Fibroblast of the conjunctiva (primary cell): Measurements from ENCODE around the gene NDOR1.
"Not testable (repeated sequence)": the region's sequence is repeated elsewhere in the genome, so short reads cannot be mapped to it uniquely, and the experiment has no call there.

Experiments used
- DNase-seq: peaks from one replicate; pipeline ENCODE4 v3.0.0-alpha.2; 2010; ENCODE audit warnings: low read depth

The NDOR1 gene

DNA sequence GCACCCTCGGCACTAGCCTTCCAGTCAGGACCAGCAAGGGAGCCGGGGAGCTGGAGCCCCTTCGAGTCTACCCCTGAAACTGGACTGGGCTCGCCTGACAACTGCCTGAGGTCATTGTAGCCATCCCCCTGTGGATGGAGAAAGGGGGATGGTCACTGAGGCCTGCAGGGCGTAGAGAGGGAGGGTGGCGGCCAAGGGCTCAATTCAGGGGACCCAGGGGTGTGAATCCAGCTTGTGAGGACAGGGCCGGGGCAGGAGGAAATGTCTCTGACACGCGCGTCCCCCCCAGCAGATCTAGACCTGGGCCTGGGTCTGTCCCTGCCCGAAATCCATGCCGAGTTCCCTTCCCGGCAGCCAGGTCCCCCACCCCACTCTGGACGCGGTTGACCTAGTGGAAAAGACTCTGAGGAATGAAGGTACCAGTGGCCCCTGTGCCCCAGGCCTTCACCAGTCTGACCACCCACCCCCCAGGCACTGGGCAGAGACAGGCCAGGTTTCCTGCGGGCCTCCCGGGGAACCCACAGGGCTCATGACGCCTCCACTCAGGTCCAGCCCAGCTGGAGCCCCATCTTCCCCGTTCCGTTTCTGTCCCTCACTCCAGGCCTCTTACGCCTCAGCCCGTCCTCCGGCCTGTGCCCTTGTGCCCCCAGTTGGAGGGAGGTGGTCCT, 26.0 kb downstream of the NDOR1 start:
- no peak for DNase-seq

DNA sequence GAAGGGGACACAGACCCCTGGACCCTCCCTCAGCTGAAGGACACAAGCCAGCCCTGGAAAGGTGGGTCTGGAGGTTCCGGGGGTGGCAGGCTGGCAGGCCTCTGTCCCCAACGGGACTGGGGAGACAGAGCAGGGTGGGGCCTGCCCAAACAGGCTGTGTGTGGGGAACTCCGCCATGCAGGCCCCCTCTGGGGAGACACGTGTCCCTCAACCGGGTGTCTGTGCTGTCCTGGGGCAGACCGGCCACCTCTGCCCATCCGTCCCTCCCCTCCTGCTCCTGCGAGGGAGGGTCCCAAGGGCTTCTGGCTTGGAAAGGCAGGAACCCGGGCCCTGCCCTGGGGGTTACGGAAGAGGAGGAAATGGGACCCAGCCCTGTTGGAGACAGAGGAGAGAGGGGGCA, 26.6 kb downstream of the NDOR1 start:
- DNase-seq: no peak

DNA sequence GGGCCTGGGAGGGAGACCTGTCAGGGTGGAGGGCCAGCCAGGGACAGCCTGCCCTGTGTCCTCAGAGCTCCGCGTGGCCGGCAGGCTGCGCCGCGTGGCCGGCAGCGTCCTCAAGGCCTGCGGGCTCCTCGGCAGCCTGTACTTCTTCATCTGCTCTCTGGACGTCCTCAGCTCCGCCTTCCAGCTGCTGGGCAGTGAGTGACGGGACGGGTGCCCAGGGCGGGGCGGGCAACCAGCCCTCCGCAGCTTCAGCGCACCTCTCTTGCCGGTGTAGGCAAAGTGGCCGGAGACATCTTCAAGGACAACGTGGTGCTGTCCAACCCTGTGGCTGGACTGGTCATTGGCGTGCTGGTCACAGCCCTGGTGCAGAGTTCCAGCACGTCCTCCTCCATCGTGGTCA, 27.0 kb downstream of the NDOR1 start:
- DNase-seq: no peak

DNA sequence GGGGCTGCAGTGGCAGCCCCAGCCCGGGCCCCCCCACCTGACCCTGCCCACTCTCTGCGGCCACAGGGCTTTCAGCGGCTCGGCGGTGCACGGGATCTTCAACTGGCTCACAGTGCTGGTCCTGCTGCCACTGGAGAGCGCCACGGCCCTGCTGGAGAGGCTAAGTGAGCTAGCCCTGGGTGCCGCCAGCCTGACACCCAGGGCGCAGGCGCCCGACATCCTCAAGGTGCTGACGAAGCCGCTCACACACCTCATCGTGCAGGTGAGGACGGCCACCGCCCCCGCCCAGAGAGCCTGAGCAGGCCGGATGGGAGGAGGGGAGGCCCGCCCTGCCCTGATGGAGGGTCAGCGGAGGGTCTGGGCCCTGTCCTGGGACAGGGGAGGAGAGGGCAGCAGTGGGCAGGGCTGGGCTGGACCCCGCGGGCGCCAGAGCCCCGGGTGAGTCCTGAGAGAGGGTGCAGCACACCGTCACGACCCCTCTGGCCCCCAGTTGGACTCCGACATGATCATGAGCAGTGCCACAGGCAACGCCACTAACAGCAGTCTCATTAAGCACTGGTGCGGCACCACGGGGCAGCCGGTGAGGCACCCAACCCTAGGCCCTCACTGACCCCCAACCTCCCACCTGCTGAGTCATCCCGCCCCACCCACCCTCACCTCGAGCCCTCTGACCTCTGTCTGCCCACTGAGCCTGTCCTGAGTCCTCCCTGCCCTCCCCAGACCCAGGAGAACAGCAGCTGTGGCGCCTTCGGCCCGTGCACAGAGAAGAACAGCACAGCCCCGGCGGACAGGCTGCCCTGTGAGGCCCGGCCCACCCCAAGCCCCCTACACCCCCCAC, 27.9 kb downstream of the NDOR1 start:
- DNase-seq: no peak

DNA sequence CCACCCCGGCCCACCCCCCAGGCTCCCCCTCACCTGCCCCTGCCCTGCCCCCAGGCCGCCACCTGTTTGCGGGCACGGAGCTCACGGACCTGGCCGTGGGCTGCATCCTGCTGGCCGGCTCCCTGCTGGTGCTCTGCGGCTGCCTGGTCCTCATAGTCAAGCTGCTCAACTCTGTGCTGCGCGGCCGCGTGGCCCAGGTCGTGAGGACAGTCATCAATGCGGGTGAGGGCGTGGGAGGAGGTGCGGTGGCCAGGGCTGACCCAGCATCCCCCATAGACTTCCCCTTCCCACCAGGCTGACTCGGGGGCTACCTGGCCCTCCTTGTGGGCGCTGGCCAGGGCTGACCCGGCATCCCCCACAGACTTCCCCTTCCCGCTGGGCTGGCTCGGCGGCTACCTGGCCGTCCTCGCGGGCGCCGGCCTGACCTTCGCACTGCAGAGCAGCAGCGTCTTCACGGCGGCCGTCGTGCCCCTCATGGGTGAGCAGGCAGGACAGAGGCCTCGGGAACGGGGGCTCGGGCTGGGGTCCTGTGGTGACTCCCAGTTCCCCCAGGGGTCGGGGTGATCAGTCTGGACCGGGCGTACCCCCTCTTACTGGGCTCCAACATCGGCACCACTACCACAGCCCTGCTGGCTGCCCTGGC, 28.7 kb downstream of the NDOR1 start:
- no peak for DNase-seq

DNA sequence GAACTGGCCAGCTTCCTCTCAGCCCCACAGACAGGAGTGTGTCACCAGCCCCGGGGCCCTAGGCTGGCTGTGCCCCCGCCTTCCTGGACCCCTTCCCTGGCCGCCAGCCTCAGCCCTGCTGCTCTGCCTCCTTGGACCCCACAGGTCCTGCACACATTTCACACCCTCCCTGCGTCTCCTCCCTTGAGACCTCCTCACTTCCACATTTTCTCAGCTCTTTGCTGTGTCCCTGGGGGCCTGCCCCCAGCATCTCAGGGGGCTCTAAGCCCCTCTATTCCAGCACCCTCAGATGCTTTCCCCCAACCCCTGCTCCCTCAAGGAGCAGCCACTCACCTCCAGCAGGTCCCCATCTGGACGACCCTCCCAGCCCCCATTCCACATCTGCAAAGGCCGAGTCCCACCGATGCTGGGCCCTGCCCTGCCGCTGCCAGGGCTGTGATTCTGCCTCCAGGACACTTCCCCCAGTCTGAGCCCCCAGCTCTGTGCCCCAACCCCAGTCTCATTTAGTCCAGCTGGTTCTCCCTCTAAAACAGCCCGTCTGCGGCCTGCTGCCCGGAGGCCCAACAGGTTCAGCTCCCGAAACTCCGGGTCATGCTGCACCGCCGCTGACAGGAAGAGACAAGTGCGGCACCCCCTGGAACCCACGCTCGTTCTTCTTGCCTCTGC, 29.4 kb downstream of the NDOR1 start:
- no peak for DNase-seq

DNA sequence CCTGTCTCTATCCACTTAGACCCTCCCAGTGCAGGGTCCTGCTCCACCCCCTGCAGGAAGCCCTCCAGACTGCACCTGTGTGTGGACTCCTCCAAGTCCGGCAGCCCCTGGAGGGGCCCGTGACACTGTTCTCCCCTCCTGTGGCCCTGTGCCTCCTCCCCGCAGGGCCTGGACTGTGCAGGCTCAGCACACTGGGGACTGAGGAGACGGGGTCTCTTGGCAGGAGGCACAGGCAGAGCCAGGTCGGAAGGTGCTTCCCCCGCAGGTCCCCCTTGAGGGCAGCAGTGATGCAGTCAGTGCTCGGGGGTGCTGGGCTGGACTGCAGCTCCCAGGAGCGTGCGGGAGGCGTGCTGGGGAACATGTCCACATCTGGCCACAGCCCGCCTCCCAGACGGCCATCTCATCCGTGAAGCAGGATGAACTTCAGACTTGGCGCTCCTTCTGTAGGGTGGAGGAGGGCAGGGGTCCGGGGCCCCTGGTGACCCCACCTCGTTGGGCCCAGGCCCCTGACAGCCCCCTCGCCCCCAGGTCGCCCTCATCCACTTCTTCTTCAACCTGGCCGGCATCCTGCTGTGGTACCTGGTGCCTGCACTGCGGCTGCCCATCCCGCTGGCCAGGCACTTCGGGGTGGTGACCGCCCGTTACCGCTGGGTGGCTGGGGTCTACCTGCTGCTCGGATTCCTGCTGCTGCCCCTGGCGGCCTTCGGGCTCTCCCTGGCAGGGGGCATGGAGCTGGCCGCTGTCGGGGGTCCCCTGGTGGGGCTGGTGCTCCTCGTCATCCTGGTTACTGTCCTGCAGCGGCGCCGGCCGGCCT, 30.1 kb downstream of the NDOR1 start:
- DNase-seq: no peak

DNA sequence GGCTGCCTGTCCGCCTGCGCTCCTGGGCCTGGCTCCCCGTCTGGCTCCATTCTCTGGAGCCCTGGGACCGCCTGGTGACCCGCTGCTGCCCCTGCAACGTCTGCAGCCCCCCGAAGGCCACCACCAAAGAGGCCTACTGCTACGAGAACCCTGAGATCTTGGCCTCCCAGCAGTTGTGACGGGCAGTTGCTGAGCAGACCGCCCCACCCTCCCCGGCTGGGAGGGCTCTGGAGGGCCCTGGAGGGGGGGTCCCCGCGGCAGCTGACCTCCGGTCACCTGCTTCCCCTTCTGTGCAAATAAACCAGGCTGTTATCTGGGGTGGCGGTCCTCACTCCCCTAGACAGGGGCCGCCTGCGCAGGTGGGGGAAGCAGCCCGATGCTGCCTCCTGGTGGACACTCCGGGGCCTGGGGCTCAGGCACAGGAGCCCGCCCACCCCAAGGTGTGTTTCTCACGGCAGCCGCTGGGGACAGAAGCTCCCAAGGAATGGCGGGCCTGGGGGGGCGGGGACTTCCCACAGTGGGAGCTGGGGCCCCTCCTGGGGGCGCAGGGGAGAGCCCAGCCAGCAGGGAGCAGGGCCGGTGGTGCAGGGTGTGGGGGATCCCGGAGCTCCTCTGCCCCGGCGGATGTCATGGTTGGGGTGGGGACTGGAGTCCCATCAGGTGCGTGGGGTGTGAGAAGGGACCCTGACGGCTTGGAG, 30.9 kb downstream of the NDOR1 start:
- DNase-seq: peak; percentile 51

DNA sequence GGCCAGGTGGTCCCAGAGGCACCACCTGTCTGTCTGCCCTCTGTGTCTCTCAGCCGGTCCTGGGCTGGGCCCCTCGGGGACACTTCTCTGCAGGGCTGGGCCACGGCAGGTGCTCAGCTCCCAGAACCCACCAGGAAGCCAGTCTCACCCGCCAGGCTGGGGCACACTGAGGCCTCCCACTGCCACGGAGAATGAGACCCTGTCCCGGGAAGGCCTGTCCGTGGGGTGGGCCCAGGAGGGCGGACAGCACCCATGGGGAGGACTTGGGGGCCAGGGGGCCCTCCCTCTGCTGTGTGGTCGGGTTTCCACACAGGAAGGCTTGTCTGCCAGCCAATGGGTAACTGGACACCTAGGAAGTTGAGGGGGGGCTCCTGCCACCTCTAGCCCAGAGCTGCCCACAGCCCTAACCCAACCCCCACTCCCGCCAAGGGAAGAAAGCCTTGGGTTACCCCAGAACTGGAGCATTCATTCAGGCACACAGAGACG, 31.5 kb downstream of the NDOR1 start:
- no peak for DNase-seq

DNA sequence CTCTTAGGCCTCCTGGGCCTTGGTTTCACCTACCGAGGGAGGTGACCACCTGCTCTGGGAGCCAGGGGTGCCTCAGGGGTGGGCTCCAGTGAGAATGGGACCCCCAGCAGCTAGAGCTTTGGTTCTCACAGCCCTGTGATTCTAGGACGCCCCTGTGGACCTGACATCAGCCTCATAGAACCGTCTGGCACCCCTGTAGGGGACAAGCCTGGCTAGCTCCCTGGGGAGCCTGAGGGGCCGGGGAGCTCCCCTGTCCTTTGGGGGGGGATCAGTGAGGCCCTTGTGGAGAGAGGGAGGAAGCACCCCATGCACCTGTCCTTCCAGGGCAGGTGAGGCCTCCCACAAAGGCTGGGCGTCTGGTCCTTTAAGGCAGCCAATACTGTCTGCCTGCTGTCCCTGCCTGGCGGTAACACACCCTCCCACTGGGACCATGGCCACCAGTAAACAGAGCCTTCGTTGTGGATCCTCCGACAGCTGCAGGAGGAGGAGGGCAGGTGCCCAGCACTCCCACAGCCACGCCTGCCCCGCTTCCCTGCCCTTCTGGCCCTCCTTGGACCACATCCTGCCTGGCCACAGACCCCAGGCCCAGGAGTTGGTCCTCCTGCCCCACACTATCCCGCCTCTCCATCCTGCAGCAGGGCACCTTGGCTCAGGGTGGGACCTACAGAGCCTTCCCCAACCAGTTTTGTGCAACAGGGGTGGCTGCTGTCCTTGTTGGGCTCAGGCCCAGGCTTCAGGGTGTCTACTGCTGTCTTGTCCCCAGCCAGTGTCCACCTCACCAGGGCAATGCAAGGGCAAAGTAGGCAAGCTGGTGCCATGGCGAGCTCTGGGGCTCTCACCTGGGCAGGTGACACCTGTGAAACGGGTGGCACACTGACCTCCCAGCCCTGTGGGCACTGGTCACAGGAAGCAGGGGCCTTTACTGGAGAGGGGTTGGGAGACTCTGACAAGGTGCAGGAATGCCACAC, 32.5 kb downstream of the NDOR1 start:
- DNase-seq: no peak

DNA sequence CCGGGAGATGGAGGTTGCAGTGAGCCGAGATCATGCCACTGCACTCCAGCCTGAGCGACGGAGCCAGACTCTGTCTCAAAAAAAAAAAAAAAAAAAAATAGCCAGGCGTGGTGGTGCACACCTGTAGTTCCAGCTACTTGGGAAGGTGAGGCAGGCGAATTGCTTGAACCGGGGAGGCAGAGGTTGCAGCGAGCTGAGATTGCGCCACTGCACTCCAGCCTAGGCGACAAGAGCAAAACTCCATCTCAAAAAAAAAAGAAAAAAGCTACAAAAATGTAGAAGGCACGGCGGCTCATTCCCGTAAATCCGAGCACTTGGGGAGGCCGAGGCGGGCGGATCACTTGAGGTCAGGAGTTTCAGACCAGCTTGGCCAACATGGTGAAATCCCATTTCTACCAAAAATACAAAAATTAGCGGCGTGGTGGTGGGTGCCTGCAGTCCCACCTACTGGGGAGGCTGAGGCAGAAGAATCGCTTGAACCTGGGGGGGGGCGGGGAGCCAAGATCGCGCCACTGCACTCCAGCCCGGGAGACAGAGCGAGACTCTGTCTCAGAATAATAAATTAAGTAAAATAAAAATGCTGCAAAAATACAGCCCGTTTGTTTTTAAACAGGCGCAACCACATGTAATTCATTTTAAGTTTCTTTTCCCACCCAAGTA, 34.2 kb downstream of the NDOR1 start:
- not testable (repeated sequence) for DNase-seq

DNA sequence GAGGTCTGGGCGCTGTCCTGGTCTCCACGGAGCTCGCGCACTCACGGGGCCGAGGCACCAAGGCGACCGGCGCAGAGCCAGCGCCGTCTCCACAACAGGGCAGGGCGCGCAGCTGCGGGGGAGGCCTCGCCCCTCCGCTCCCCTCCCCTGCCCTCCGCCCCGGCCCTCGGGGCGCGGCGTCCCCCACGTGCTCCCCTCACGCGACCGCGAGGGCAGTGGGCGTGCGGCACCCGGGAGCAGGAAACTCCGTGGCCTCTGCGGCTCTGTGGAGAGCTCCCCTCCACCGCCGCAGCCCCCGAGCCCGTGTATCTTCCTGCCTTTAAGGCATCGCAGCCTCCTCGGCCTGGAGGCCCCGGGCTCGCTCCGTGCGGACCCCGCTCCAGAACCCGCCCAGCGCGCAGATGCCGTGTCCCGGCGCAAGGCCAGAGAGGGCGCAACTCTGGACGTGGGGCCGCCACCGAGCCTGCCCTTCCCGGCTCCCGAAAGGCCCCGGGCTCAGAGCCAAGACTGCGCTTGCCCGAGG, 34.9 kb downstream of the NDOR1 start:
- peak; percentile 81 for DNase-seq

DNA sequence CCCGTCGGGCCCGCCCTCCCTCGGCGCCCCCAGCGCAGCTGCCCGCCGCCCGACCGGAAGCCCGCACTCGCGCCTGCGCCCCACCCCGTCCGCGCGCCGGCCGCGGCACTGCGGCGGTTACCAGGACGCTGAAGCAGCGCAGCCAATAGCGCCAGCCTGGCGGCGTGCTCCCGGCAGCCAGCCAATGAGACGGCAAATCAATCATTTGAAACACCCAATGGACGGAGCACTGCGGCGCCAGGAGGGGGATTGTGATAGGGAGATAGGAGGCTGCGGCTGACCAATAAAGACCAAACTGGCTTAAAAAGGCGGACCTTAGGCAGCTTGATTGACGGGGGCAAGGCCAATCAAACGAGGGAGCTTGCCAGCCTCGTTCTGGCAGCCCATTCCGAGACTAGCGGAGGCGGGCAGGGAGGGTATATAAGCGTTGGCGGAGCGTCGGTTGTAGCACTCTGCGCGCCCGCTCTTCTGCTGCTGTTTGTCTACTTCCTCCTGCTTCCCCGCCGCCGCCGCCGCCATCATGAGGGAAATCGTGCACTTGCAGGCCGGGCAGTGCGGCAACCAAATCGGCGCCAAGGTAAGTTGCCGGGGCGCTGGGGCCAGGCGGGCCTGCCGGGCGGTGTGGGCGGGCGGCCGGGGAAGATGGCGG, 35.5 kb downstream of the NDOR1 start, which contains the start of gene TUBB4B:
Gene TUBB4B (plus strand): TSS at position 447 of the 649 bp plus-strand sequence. CDS start 74 bp downstream, at position 521.
- peak; percentile 100 for DNase-seq

DNA sequence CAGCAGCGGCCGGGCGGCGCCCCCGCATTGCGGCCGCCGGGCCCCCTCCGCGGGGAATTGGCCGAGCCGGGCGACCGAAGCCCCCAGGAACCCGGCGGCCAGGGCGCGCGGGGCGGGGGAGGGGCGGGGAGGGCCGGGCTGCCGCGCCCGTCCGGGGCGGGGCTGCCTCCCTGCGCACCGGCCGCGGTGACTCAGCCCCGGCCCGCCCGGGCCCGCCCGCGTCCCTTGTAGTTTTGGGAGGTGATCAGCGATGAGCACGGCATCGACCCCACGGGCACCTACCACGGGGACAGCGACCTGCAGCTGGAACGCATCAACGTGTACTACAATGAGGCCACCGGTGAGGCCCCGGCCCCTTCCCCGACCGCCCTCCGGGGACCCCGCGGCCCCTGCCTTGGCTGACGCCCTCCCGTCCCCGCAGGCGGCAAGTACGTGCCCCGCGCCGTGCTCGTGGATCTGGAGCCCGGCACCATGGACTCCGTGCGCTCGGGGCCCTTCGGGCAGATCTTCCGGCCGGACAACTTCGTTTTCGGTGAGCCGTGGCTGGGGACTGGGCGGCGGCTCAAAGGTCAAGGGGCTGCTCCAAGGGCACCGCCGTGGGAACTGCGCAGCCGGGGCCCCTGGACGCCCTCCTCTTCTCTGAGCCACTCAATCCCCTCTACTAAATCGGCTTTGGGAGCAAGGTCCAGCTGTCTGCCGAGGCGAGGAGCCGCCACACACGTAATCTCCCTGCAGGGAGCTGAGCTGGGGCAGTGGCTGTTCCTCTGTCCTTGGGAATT, 36.2 kb downstream of the NDOR1 start:
- peak; percentile 12 for DNase-seq

DNA sequence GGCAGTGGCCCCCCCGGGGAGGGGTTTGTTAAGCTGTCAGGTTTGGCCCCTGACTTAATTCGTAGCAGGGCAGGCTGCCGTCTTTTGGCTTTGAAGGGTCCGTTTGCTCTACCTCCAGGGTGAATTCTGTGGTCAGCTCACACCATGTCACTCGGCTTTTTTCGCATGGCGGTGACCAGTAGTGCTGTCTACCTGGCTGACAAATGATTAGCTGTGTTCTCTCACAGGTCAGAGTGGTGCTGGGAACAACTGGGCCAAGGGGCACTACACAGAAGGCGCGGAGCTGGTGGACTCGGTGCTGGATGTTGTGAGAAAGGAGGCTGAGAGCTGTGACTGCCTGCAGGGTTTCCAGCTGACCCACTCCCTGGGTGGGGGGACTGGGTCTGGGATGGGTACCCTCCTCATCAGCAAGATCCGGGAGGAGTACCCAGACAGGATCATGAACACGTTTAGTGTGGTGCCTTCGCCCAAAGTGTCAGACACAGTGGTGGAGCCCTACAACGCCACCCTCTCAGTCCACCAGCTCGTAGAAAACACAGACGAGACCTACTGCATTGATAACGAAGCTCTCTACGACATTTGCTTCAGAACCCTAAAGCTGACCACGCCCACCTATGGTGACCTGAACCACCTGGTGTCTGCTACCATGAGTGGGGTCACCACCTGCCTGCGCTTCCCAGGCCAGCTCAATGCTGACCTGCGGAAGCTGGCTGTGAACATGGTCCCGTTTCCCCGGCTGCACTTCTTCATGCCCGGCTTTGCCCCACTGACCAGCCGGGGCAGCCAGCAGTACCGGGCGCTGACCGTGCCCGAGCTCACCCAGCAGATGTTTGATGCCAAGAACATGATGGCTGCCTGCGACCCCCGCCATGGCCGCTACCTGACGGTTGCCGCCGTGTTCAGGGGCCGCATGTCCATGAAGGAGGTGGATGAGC, 37.0 kb downstream of the NDOR1 start:
- no peak for DNase-seq

DNA sequence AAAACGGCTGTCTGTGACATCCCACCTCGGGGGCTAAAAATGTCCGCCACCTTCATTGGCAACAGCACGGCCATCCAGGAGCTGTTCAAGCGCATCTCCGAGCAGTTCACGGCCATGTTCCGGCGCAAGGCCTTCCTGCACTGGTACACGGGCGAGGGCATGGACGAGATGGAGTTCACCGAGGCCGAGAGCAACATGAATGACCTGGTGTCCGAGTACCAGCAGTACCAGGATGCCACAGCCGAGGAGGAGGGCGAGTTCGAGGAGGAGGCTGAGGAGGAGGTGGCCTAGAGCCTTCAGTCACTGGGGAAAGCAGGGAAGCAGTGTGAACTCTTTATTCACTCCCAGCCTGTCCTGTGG, 37.7 kb downstream of the NDOR1 start:
- DNase-seq: not testable (repeated sequence)
